GM12892 (cell line): Measurements from ENCODE around the gene UGT1A6.

Source experiments
- POLR2A ChIP-seq: IDR thresholded peaks from 2 replicates; pipeline ENCODE4 v1.6.1; 2011; ENCODE audit warnings: low read depth, low read length, control low read depth
- POLR2AphosphoS5 ChIP-seq: IDR thresholded peaks from 2 replicates; pipeline ENCODE4 v1.6.1; 2011; ENCODE audit warnings: low read depth, low read length, control low read depth

- TF ChIP-seq POLR2A (no peak), POLR2AphosphoS5 (no peak)
Observed at GRCh38 chr2:233822101-233822771, 129.5 kb downstream of the UGT1A6 start.
